HepG2 (cell line): ENCODE data around the gene KRTAP5-6. TPM values are rescaled to one million over a fixed set of nuclear protein-coding genes. Genes with fewer than 3 reads are reported as not detected.
A peak's percentile ranks its signal among the peaks of the same experiment; 100 is the strongest.

Experiments used
- DNMT3B ChIP-seq: conservative IDR thresholded peaks from 2 replicates; pipeline ENCODE4 v1.6.1; 2016; ENCODE audit warnings: missing biosample characterization, control low read depth
- FOXO1 ChIP-seq: sonication (generic); formaldehyde crosslinking; IDR thresholded peaks from 2 replicates; pipeline ENCODE4 v1.4.0; 2020; ENCODE audit warnings: missing genetic modification reagents
- GABPA ChIP-seq, 2 experiments: IDR thresholded peaks; 2 replicates each; pipeline ENCODE4 v1.6.1; 2011 to 2016; ENCODE audit warnings: low read depth in 2 of 2, low read length in 1 of 2, missing biosample characterization in 1 of 2, missing genetic modification characterization in 1 of 2
- GLI4 ChIP-seq: sonication (generic); formaldehyde crosslinking; IDR thresholded peaks from 2 replicates; pipeline ENCODE4 v1.5.1; 2020; ENCODE audit warnings: missing genetic modification reagents, mild to moderate bottlenecking, moderate library complexity, borderline replicate concordance
- HNF1A ChIP-seq, 2 experiments: sonication (generic) in 1 of 2; formaldehyde crosslinking in 1 of 2; IDR thresholded peaks; 2 replicates each; pipeline versions ENCODE4 v1.4.0 to v1.6.1; 2016 to 2020; ENCODE audit warnings: borderline replicate concordance in 1 of 2, low read depth in 1 of 2, mild to moderate bottlenecking in 1 of 2, missing genetic modification reagents in 1 of 2
- HOXA5 ChIP-seq: sonication (generic); formaldehyde crosslinking; IDR thresholded peaks from 2 replicates; pipeline ENCODE4 v1.4.0; 2020; ENCODE audit warnings: missing genetic modification reagents
- MED8 ChIP-seq: sonication (generic); formaldehyde crosslinking; IDR thresholded peaks from 2 replicates; pipeline ENCODE4 v1.8.1; 2023; ENCODE audit warnings: mild to moderate bottlenecking, missing genetic modification reagents; ENCODE audit not compliant: insufficient replicate concordance
- MEIS2 ChIP-seq: sonication (generic); formaldehyde crosslinking; IDR thresholded peaks from 2 replicates; pipeline ENCODE4 v1.9.0; 2021; ENCODE audit warnings: mild to moderate bottlenecking, missing genetic modification reagents
- NR2F6 ChIP-seq, 2 experiments: IDR thresholded peaks; 2 replicates each; pipeline ENCODE4 v1.6.1; 2016; ENCODE audit warnings: antibody characterized with exemption in 1 of 2, mild to moderate bottlenecking in 1 of 2
- SMYD3 ChIP-seq: sonication (generic); formaldehyde crosslinking; IDR thresholded peaks from 2 replicates; pipeline ENCODE4 v1.8.1; 2023; ENCODE audit warnings: mild to moderate bottlenecking, missing genetic modification reagents
- SOX6 ChIP-seq, 2 experiments: fragments of 450-650 bp in 1 of 2; sonication (generic) in 1 of 2; formaldehyde crosslinking in 1 of 2; IDR thresholded peaks; 2 replicates each; pipeline versions ENCODE4 v1.4.0 to v1.6.1; 2017 to 2020; ENCODE audit warnings: antibody characterized with exemption in 1 of 2, mild to moderate bottlenecking in 1 of 2, missing genetic modification reagents in 1 of 2
- SP5 ChIP-seq: IDR thresholded peaks from 2 replicates; pipeline ENCODE4 v1.6.1; 2016; ENCODE audit warnings: low read depth, borderline replicate concordance
- SRSF9 ChIP-seq: fragments of 200-400 bp; formaldehyde crosslinking; IDR thresholded peaks from 2 replicates; pipeline ENCODE4 v1.6.1; 2018; ENCODE audit warnings: borderline replicate concordance, mild to moderate bottlenecking, low read depth, low read length; ENCODE audit not compliant: insufficient read depth, poor library complexity, severe bottlenecking
- TEAD2 ChIP-seq: sonication (generic); formaldehyde crosslinking; IDR thresholded peaks from 2 replicates; pipeline ENCODE4 v1.9.0; 2021; ENCODE audit warnings: missing genetic modification reagents
- ZNF644 ChIP-seq: IDR thresholded peaks from 2 replicates; pipeline ENCODE4 v1.6.1; 2016; ENCODE audit warnings: low read depth
- ZNF883 ChIP-seq: sonication (generic); formaldehyde crosslinking; IDR thresholded peaks from 2 replicates; pipeline ENCODE4 v1.5.1; 2020; ENCODE audit warnings: mild to moderate bottlenecking, missing genetic modification reagents; ENCODE audit errors: not compliant biosample characterization
- polyA plus RNA-seq, 8 experiments: library from polyadenylated mRNA; depleted of rRNA in 3 of 8; stranded (reverse) in 7 of 8; unstranded in 1 of 8; fragments of >200 nt; fragmentation: Illumina TruSeq in 4 of 8; extraction: Trizol in 4 of 8; gene quantifications; 2 replicates each; pipeline versions ENCODE4 v1.2.1 to v1.2.3, GENCODE V29; 2011 to 2016; ENCODE audit warnings: low read depth in 4 of 8, missing spikeins in 1 of 8, mixed read lengths in 1 of 8; ENCODE audit not compliant: insufficient read depth in 1 of 8
- total RNA-seq, 5 experiments: library from RNA; depleted of rRNA; stranded (reverse); fragments of >200 nt; fragmentation: Illumina TruSeq; extraction: Trizol; gene quantifications; 2 replicates each; pipeline ENCODE4 v1.2.3, GENCODE V29; 2016; ENCODE audit warnings: low read depth in 1 of 5
- TF ChIP-seq, protein P1 (sequence below): sonication (generic); formaldehyde crosslinking; conservative IDR thresholded peaks from 2 replicates; pipeline ENCODE4 v1.4.0; 2020; ENCODE audit warnings: missing genetic modification reagents
- TF ChIP-seq, protein P2 (sequence below): sonication (generic); formaldehyde crosslinking; IDR thresholded peaks from 2 replicates; pipeline ENCODE4 v1.9.0; 2021; ENCODE audit warnings: missing genetic modification reagents, borderline replicate concordance

Gene KRTAP5-6
- total and polyA plus RNA-seq, 2 of the 13 experiments (the other 11 are each of a cell fraction or from before 2014, with no cell fraction given), result not detected

DNA sequence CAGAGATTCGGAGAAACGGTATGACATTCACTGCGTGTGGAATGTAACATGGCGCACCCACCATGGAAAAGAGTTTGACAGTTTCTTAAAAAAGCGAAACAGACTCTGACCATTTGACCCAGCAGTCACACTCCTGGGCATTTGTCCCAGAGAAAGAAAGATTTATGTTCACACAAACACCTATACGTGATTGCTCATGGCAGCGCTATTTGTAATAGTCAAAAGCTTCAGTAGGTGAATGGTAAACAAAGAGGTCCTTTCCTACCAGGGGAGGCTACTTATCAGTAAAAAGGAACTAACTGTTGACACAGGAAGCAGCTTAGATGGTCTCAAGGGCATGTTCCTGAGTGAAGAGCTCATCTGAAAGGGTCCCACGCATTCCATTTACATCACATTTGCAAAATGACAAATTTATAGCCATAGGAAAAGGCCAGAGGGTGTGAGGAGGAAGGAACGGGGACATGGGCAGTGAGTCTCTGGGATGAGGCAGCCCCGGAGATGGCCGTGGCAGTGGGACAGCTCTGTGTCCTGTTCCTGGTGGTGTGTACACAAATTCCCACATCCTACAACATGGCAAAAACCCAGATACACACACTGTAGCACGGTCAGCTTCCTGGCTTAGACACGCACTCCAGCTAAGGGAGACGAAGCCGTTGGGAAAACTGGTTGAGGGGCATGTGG, 14.6 kb upstream of the KRTAP5-6 start (continued):
- TF ChIP-seq, protein P1, sequence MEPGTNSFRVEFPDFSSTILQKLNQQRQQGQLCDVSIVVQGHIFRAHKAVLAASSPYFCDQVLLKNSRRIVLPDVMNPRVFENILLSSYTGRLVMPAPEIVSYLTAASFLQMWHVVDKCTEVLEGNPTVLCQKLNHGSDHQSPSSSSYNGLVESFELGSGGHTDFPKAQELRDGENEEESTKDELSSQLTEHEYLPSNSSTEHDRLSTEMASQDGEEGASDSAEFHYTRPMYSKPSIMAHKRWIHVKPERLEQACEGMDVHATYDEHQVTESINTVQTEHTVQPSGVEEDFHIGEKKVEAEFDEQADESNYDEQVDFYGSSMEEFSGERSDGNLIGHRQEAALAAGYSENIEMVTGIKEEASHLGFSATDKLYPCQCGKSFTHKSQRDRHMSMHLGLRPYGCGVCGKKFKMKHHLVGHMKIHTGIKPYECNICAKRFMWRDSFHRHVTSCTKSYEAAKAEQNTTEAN (CRISPR knock-in tag), result no peak
- TF ChIP-seq SMYD3 (CRISPR knock-in tag), result no peak
- no peak for TF ChIP-seq TEAD2 (CRISPR knock-in tag)
- 0 out of 2 replicates have a peak, but pooled peaks have one; percentile 77 for TF ChIP-seq HOXA5 (CRISPR knock-in tag)
- no peak for TF ChIP-seq GABPA (IDR thresholded peaks at IDR 0.05; ENCODE audit: low read depth, low read length)
- TF ChIP-seq GABPA (CRISPR knock-in tag; IDR thresholded peaks at IDR 0.05; ENCODE audit: low read depth), result 0 out of 2 replicates have a peak, but pooled peaks have one; percentile 41
- TF ChIP-seq MEIS2 (CRISPR knock-in tag), result peak; percentile 97
- TF ChIP-seq FOXO1, result peak; percentile 90
- peak; percentile 57; the same call in 1 of the 2 replicates for TF ChIP-seq ZNF644 (CRISPR knock-in tag)
- TF ChIP-seq DNMT3B, result 0 out of 2 replicates have a peak, but pooled peaks have one; percentile 49
- peak; percentile 87 for TF ChIP-seq NR2F6 (IDR thresholded peaks at IDR 0.05)
- TF ChIP-seq NR2F6 (CRISPR knock-in tag; IDR thresholded peaks at IDR 0.05), result peak; percentile 56
- peak; percentile 34; the same call in 1 of the 2 replicates for TF ChIP-seq HNF1A (IDR thresholded peaks at IDR 0.05; ENCODE audit: low read depth)
- TF ChIP-seq HNF1A (CRISPR knock-in tag; IDR thresholded peaks at IDR 0.05; ENCODE audit: borderline replicate concordance), result peak; percentile 55; the same call in 1 of the 2 replicates
- no peak for TF ChIP-seq SRSF9
- TF ChIP-seq SP5 (CRISPR knock-in tag), result 0 out of 2 replicates have a peak, but pooled peaks have one; percentile 34
- peak; percentile 99 for TF ChIP-seq MED8 (CRISPR knock-in tag)
- no peak for TF ChIP-seq GLI4 (CRISPR knock-in tag)
- TF ChIP-seq SOX6 (IDR thresholded peaks at IDR 0.05), result no peak
- peak; percentile 86 for TF ChIP-seq SOX6 (CRISPR knock-in tag; IDR thresholded peaks at IDR 0.05)
- no peak for TF ChIP-seq ZNF883 (CRISPR knock-in tag)
- TF ChIP-seq, protein P2, sequence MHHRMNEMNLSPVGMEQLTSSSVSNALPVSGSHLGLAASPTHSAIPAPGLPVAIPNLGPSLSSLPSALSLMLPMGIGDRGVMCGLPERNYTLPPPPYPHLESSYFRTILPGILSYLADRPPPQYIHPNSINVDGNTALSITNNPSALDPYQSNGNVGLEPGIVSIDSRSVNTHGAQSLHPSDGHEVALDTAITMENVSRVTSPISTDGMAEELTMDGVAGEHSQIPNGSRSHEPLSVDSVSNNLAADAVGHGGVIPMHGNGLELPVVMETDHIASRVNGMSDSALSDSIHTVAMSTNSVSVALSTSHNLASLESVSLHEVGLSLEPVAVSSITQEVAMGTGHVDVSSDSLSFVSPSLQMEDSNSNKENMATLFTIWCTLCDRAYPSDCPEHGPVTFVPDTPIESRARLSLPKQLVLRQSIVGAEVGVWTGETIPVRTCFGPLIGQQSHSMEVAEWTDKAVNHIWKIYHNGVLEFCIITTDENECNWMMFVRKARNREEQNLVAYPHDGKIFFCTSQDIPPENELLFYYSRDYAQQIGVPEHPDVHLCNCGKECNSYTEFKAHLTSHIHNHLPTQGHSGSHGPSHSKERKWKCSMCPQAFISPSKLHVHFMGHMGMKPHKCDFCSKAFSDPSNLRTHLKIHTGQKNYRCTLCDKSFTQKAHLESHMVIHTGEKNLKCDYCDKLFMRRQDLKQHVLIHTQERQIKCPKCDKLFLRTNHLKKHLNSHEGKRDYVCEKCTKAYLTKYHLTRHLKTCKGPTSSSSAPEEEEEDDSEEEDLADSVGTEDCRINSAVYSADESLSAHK (CRISPR knock-in tag), result no peak
